Measurements from ENCODE around the gene ZNF22. TPM values are rescaled to one million over a fixed set of nuclear protein-coding genes. Genes with fewer than 3 reads are reported as not detected.
A peak's percentile ranks its signal among the peaks of the same experiment; 100 is the strongest.

ZNF22 gene
- total RNA-seq, 6 experiments from 2014 or later = 10.3 to 25.2 (median 12.2) TPM

DNA sequence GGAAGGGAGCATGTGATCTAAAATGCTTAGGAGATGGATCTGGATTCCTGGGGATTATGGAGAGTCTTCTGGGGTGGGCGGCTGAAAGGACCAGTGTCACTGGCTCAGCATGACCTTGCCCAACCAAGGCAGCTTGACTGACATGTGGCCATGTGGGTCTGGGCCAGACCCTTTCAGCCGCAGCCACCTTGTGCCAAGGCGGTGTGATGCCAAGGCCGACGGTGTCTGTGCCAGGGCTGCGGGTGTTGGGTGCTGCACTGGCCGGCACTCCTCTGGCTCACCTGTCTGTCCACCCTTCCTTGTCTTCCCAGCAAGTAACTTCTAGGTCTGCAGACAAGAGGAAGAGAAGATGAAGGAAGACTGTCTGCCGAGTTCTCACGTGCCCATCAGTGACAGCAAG lies 30.9 kb upstream of the ZNF22 start:
- Histone ChIP-seq H3K27ac (no peak overlapping the region), H3K4me1 (peaks cover 0 to 54% (median 4%) of the 10 kb centered on the region in 4 donors), H3K36me3 (peaks cover 0 to 18% (median 0%) of the 10 kb centered on the region in 4 donors), H3K4me3 (no peak overlapping the region), H3K9me3 (no peaks in the 10 kb centered on the region), H3K27me3 (no peaks in the 10 kb centered on the region)
- TF ChIP-seq, protein P1, sequence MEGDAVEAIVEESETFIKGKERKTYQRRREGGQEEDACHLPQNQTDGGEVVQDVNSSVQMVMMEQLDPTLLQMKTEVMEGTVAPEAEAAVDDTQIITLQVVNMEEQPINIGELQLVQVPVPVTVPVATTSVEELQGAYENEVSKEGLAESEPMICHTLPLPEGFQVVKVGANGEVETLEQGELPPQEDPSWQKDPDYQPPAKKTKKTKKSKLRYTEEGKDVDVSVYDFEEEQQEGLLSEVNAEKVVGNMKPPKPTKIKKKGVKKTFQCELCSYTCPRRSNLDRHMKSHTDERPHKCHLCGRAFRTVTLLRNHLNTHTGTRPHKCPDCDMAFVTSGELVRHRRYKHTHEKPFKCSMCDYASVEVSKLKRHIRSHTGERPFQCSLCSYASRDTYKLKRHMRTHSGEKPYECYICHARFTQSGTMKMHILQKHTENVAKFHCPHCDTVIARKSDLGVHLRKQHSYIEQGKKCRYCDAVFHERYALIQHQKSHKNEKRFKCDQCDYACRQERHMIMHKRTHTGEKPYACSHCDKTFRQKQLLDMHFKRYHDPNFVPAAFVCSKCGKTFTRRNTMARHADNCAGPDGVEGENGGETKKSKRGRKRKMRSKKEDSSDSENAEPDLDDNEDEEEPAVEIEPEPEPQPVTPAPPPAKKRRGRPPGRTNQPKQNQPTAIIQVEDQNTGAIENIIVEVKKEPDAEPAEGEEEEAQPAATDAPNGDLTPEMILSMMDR (IDR thresholded peaks at IDR 0.05) = no peak
- no peak for TF ChIP-seq POLR2A (IDR thresholded peaks at IDR 0.05)
- WGBS (ENCODE audit: insufficient coverage, low coverage, low lambda C conversion rate, missing lambda C conversion rate) = 60% methylated on average over 2 of the region's 9 CpGs
- DNase-seq = peak; percentile 38 to 81 (median 80)
- ATAC-seq = peak in 3 of 4 donors; percentile 15 to 49 (median 32)
- intact Hi-C loops (cut with DNase I) = loop anchor here (5.0 kb wide), 1 partner anchor 38 kb away; no protein-coding TSS in a partner anchor

DNA sequence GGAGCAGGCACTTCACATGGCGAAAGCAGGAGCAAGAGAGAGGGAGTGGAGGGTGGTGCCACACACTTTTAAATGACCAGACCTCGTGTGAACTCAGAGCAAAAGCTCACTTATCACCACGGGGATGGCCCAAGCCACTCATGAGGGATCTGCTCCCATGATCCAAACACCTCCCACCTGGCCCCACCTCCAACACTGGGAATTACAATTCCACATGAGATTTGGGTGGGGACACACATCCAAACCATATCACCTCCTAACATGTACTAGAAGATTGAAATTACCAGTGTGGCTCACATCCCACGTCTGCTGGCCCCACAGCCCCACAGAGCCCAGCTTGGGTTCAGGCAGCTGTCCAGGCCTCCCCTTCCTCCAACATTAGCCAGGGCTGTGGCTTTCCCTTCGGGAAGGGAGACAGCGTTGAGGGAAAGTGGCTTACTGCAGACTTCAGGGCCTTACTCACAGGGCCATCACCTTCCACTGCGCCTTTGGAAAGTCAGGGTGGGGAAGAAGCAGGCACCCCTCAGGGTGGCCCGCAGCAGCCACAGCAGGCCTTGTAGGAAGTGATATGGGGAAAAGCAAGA lies 29.8 kb upstream of the ZNF22 start:
- H3K4me3 ChIP-seq = no peak overlapping the region
- intact Hi-C loops (cut with DNase I) = loop anchor here (5.0 kb wide), 1 partner anchor 39 kb away; no protein-coding TSS in a partner anchor
- no peaks in the 10 kb centered on the region for H3K9me3 ChIP-seq
- WGBS (ENCODE audit: insufficient coverage, low coverage, low lambda C conversion rate, missing lambda C conversion rate) = 94% methylated on average over 5 of the region's 8 CpGs
- H3K36me3 ChIP-seq = peaks cover 0 to 18% (median 0%) of the 10 kb centered on the region in 4 donors
- no peak for DNase-seq
- no peak for ATAC-seq
- peaks cover 0 to 52% (median 6%) of the 10 kb centered on the region in 4 donors for H3K4me1 ChIP-seq
- no peak overlapping the region for H3K27ac ChIP-seq
- H3K27me3 ChIP-seq = no peaks in the 10 kb centered on the region
- TF ChIP-seq POLR2A (IDR thresholded peaks at IDR 0.05) = no peak
- TF ChIP-seq, protein P1 (IDR thresholded peaks at IDR 0.05) = no peak

DNA sequence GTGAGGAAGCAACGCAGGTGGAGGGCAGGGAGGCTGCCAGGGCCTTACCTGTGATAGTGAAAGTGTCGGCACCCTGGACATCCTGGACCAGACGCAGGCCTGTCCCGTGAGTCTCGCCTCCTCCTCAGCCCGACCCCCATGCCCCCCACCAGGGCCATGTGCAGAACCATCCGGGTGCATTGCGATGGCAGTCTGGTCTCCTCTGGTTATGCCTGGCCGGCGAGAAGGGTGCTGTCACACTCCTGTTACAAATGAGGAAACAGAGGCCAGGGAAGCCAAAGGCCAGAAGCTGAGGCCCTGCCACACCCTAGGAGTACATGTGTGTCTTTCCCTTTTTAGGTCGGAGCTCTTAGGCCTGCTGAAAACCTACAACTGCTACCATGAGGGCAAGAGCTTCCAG lies 29.3 kb upstream of the ZNF22 start:
- peaks cover 0 to 54% (median 7%) of the 10 kb centered on the region in 4 donors for H3K4me1 ChIP-seq
- WGBS (ENCODE audit: insufficient coverage, low coverage, low lambda C conversion rate, missing lambda C conversion rate) = 100% methylated on average over 4 of the region's 11 CpGs
- H3K36me3 ChIP-seq = peaks cover 0 to 18% (median 0%) of the 10 kb centered on the region in 4 donors
- no peaks in the 10 kb centered on the region for H3K9me3 ChIP-seq
- ATAC-seq (no peak), DNase-seq (peak in 1 of 3 donors; percentile 41)
- TF ChIP-seq POLR2A (IDR thresholded peaks at IDR 0.05) = no peak
- TF ChIP-seq, protein P1 (IDR thresholded peaks at IDR 0.05) = no peak
- no peaks in the 10 kb centered on the region for H3K27me3 ChIP-seq
- no peak overlapping the region for H3K27ac ChIP-seq
- H3K4me3 ChIP-seq = no peak overlapping the region
- intact Hi-C loops (cut with DNase I) = loop anchor here (5.0 kb wide), 1 partner anchor 39 kb away; no protein-coding TSS in a partner anchor

DNA sequence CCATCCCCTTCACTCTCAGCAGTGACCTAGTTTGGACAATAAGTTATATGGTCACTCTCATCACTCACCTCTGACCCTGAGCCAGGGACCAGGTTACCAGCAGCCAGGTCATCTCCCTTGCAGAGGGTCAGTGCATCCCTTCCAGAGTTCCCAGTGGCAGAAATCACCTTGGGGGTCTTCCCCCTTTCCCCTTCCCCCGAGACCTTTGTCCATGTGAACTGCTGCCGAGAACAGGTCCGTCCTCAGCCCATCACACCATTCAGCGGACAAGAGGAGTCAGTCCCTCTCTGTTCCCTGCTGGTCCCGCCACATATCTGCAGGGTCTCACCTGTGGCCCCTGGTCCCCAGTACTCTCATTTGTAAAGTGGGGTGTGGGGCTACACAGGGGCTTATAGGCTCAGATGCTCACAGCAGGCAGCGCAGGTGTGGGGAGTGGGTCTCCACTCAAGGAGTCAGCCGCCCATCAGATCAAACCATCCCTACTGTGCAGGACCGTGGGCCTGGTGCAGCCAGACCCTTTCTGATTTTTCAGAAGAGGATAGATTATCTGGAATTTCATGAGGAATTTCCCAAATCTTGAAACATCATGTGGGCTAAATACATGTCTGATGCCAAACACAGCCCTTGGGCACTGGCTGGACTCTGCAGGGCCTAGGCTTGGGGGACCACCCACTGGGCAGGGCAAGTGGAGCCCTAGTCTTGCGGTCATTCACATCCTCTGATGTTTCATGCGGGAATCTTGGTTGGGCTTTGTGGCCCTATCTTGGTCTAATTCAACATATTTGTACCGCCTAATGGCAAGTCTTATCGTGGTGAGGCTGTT lies 28.6 kb upstream of the ZNF22 start:
- intact Hi-C loops (cut with DNase I) = loop anchor here (5.0 kb wide), 1 partner anchor 40 kb away; no protein-coding TSS in a partner anchor
- Histone ChIP-seq H3K36me3 (peaks cover 0 to 18% (median 2%) of the 10 kb centered on the region in 4 donors), H3K27me3 (no peaks in the 10 kb centered on the region), H3K9me3 (no peaks in the 10 kb centered on the region), H3K27ac (no peak overlapping the region), H3K4me3 (no peak overlapping the region), H3K4me1 (peaks cover 0 to 53% (median 9%) of the 10 kb centered on the region in 4 donors)
- TF ChIP-seq POLR2A (IDR thresholded peaks at IDR 0.05) = no peak
- TF ChIP-seq, protein P1 (IDR thresholded peaks at IDR 0.05) = no peak
- no peak for ATAC-seq
- WGBS (ENCODE audit: insufficient coverage, low coverage, low lambda C conversion rate, missing lambda C conversion rate) = 91% methylated on average over 5 of the region's 12 CpGs
- DNase-seq = no peak
